Neural cell (in vitro differentiated cells): ENCODE measurements around the gene PEF1. TPM values are rescaled to one million over a fixed set of nuclear protein-coding genes. Genes with fewer than 3 reads are reported as not detected.

Experiments
- H2AFZ ChIP-seq: fragments of 200-600, 300-800 bp; sonication (generic), shearing (Covaris generic); 2 replicates; pipeline ENCODE4 v1.6.0; 2014; ENCODE audit warnings: low read depth, mild to moderate bottlenecking, antibody characterized with exemption, low read length, moderate library complexity
- H3F3A ChIP-seq: fragments of 200-600 bp; shearing (Covaris generic); 2 replicates; pipeline ENCODE4 v1.6.1; 2016; ENCODE audit warnings: mild to moderate bottlenecking, moderate library complexity, mixed read lengths, antibody characterized with exemption, low read length; ENCODE audit not compliant: insufficient read depth, poor library complexity, severe bottlenecking
- H3K27ac ChIP-seq: fragments of 200-600, 300-800 bp; sonication (generic), shearing (Covaris generic); 2 replicates; pipeline ENCODE4 v1.5.1; 2014; ENCODE audit warnings: mild to moderate bottlenecking, low read length, moderate library complexity
- H3K27me3 ChIP-seq: fragments of 300-800, 200-600 bp; sonication (generic), shearing (Covaris generic); 2 replicates; pipeline ENCODE4 v1.6.0; 2014; ENCODE audit warnings: mild to moderate bottlenecking, low read depth, low read length, moderate library complexity; ENCODE audit not compliant: insufficient read depth
- H3K36me3 ChIP-seq: fragments of 300-800, 200-600 bp; sonication (generic), shearing (Covaris generic); 2 replicates; pipeline ENCODE4 v1.5.1; 2014; ENCODE audit warnings: mild to moderate bottlenecking, antibody characterized with exemption, low read length, moderate library complexity; ENCODE audit not compliant: insufficient read depth
- H3K4me2 ChIP-seq: fragments of 300-800, 200-600 bp; sonication (generic), shearing (Covaris generic); 2 replicates; pipeline ENCODE4 v1.6.0; 2014; ENCODE audit warnings: mild to moderate bottlenecking, low read length
- H3K4me3 ChIP-seq: fragments of 300-800, 200-600 bp; sonication (generic), shearing (Covaris generic); 2 replicates; pipeline ENCODE4 v1.5.1; 2014; ENCODE audit warnings: mild to moderate bottlenecking, low read length, moderate library complexity
- H3K79me2 ChIP-seq: fragments of 200-600 bp; shearing (Covaris generic); replicated peaks from 2 replicates; pipeline ENCODE4 v1.6.0; 2014; ENCODE audit warnings: mild to moderate bottlenecking, low read length, moderate library complexity; ENCODE audit not compliant: insufficient read depth
- H3K9ac ChIP-seq: fragments of 300-800, 200-600 bp; sonication (generic), shearing (Covaris generic); 2 replicates; pipeline ENCODE4 v1.6.1; 2016; ENCODE audit warnings: mild to moderate bottlenecking, low read length, mixed read lengths
- H3K9me2 ChIP-seq: fragments of 200-600 bp; shearing (Covaris generic); 2 replicates; pipeline ENCODE4 v1.6.1; 2016; ENCODE audit warnings: mild to moderate bottlenecking, low read length, mixed read lengths; ENCODE audit not compliant: insufficient read depth
- H3K9me3 ChIP-seq: fragments of 200-600, 300-800 bp; sonication (generic), shearing (Covaris generic); 2 replicates; pipeline ENCODE4 v1.6.1; 2016; ENCODE audit warnings: mild to moderate bottlenecking, mixed run types, low read length, moderate library complexity, mixed read lengths
- H4K20me1 ChIP-seq: fragments of 200-600 bp; shearing (Covaris generic); 2 replicates; pipeline ENCODE4 v1.6.1; 2016; ENCODE audit warnings: mild to moderate bottlenecking, mixed run types; ENCODE audit not compliant: insufficient read depth
- CTCF ChIP-seq: fragments of 450-650 bp; IDR thresholded peaks from 2 replicates; pipeline ENCODE4 v1.5.1; 2014; ENCODE audit warnings: antibody characterized with exemption, mild to moderate bottlenecking, moderate library complexity; ENCODE audit not compliant: poor library complexity, severe bottlenecking
- EP300 ChIP-seq: fragments of 450-650 bp; conservative IDR thresholded peaks from 2 replicates; pipeline ENCODE4 v1.6.1; 2014; ENCODE audit warnings: antibody characterized with exemption, mild to moderate bottlenecking, moderate library complexity; ENCODE audit not compliant: poor library complexity, severe bottlenecking
- EZH2 ChIP-seq: fragments of 200-600, 300-800 bp; shearing (Covaris generic), sonication (generic); IDR thresholded peaks from 2 replicates; pipeline ENCODE4 v1.6.1; 2014; ENCODE audit warnings: antibody characterized with exemption, low read length, borderline replicate concordance, mild to moderate bottlenecking; ENCODE audit not compliant: insufficient read depth, poor library complexity, severe bottlenecking
- MXI1 ChIP-seq: fragments of 450-650 bp; conservative IDR thresholded peaks from 2 replicates; pipeline ENCODE4 v1.6.1; 2014; ENCODE audit warnings: antibody characterized with exemption, mild to moderate bottlenecking; ENCODE audit not compliant: poor library complexity, severe bottlenecking
- POLR2AphosphoS5 ChIP-seq: IDR thresholded peaks from 2 replicates; pipeline ENCODE4 v1.6.1; 2012
- RAD21 ChIP-seq: fragments of 450-650 bp; conservative IDR thresholded peaks from 2 replicates; pipeline ENCODE4 v1.6.1; 2014; ENCODE audit warnings: antibody characterized with exemption, mild to moderate bottlenecking, moderate library complexity
- SMC3 ChIP-seq: fragments of 450-650 bp; conservative IDR thresholded peaks from 2 replicates; pipeline ENCODE4 v1.6.1; 2014; ENCODE audit warnings: antibody characterized with exemption, mild to moderate bottlenecking, moderate library complexity; ENCODE audit not compliant: poor library complexity
- TAF1 ChIP-seq: IDR thresholded peaks from 2 replicates; pipeline ENCODE4 v1.6.1; 2012; ENCODE audit warnings: low read depth
- polyA plus RNA-seq: library from polyadenylated mRNA; depleted of rRNA; stranded (reverse); fragments of >200 nt; gene quantifications from 2 replicates; pipeline ENCODE4 v1.2.3, GENCODE V29; 2014
- TF ChIP-seq, protein P1 (sequence below): IDR thresholded peaks from 2 replicates; pipeline ENCODE4 v1.6.1; 2012; ENCODE audit warnings: borderline replicate concordance

The PEF1 gene
- polyA plus RNA-seq, 1 donor from 2014 or later, result 48.2 TPM

DNA sequence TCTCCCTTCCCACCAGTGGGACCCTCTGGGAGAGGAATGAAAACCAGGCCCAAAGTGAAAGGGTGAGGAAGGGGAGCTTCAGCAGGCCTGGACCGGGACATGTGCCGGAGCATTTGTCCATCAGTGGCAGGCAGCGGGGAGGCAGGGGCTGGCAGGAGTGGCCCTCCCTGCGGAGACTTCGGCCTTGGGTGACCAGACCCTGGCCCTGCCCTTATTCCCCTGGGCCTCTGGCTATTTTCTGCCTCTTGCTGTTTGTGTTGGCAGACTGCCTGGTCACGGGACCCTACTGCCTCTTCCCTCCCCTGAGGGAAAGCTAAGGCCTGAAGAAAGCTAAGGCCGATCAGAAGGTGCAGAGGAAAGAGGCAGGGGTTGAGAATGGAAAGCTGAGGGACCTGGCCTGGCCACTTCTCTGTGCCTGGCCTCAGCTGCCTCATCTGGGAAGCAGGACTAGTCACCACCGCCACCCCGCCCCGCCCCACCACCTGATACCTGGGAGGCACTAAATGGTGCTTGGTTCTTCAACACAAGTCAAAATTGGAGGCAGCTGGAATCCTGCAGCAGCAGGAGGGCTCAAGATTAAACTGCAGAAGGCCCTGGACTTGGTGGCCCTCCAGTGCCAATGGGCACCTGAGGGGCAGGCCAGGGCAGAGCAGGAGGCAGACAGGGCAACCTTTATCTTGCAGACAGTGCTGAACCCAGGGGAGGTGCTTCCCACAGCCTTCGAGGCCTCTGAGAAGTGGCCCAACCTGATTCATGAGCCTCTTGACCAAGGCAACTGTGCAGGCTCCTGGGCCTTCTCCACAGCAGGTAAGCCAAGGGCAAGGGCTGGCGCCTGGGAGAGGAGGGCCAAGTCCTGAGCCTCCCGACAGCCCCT lies 60.4 kb downstream of the PEF1 start:
- no peaks in the 10 kb centered on the region for H3K27me3 ChIP-seq

DNA sequence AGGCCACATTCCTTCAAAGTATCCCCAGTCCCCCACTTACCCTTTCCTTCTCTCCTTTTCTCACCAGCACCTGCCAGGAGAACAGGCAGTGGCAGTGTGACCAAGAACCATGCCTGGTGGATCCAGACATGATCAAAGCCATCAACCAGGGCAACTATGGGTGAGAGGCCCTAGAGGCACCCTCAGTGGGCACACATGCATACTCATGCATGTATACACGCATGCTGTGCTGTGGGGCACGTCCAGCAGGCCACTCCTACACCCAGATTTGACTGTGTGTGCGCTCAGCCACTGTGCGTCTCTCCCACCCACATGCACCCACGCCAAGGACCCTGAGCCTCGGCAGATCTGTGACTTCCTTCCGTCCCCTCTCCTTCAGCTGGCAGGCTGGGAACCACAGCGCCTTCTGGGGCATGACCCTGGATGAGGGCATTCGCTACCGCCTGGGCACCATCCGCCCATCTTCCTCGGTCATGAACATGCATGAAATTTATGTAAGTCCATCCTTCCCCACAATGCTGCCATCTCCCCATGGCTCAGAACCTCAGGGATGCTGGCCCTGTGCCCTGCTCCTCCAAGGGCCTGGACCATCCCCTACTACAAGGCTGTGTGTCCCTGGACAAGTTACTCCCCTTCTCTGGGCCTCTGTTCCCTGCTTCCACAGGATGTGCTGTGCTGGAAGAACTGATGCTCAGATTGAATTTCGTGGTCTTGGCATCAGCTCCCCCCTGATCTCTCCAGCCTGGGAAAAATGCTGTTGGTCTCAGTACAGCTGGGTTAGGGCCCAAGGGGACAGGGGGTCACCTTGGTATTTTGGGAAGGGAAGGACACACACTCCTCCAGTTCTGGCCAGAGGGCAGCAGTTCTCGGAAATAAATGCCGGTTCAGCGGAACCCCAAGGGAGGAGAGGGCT lies 61.3 kb downstream of the PEF1 start:
- Histone ChIP-seq H3K27ac (no peak overlapping the region), H3K4me3 (no peak overlapping the region), H3K36me3 (no peaks in the 10 kb centered on the region), H3K9me2 (no peaks in the 10 kb centered on the region), H3K4me2 (no peak overlapping the region), H3K27me3 (no peaks in the 10 kb centered on the region), H3F3A (no peaks in the 10 kb centered on the region), H2AFZ (no peak overlapping the region), H3K9ac (no peak overlapping the region), H3K9me3 (no peaks in the 10 kb centered on the region), H3K79me2 (no peaks in the 10 kb centered on the region), H4K20me1 (no peaks in the 10 kb centered on the region)
- TF ChIP-seq MXI1 (no peak), POLR2AphosphoS5 (no peak), TAF1 (no peak), CTCF (no peak), EZH2 (no peak), EP300 (no peak), RAD21 (no peak), SMC3 (no peak)
- TF ChIP-seq, protein P1, sequence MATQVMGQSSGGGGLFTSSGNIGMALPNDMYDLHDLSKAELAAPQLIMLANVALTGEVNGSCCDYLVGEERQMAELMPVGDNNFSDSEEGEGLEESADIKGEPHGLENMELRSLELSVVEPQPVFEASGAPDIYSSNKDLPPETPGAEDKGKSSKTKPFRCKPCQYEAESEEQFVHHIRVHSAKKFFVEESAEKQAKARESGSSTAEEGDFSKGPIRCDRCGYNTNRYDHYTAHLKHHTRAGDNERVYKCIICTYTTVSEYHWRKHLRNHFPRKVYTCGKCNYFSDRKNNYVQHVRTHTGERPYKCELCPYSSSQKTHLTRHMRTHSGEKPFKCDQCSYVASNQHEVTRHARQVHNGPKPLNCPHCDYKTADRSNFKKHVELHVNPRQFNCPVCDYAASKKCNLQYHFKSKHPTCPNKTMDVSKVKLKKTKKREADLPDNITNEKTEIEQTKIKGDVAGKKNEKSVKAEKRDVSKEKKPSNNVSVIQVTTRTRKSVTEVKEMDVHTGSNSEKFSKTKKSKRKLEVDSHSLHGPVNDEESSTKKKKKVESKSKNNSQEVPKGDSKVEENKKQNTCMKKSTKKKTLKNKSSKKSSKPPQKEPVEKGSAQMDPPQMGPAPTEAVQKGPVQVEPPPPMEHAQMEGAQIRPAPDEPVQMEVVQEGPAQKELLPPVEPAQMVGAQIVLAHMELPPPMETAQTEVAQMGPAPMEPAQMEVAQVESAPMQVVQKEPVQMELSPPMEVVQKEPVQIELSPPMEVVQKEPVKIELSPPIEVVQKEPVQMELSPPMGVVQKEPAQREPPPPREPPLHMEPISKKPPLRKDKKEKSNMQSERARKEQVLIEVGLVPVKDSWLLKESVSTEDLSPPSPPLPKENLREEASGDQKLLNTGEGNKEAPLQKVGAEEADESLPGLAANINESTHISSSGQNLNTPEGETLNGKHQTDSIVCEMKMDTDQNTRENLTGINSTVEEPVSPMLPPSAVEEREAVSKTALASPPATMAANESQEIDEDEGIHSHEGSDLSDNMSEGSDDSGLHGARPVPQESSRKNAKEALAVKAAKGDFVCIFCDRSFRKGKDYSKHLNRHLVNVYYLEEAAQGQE, result no peak

More for the DNA sequence above, 60.4 kb downstream of the PEF1 start:
- Histone ChIP-seq H3K9ac (no peak overlapping the region), H3K79me2 (no peaks in the 10 kb centered on the region), H3K36me3 (no peaks in the 10 kb centered on the region), H3F3A (no peaks in the 10 kb centered on the region), H4K20me1 (no peaks in the 10 kb centered on the region), H3K4me3 (no peak overlapping the region), H3K9me2 (no peaks in the 10 kb centered on the region), H2AFZ (no peak overlapping the region), H3K4me2 (no peak overlapping the region), H3K27ac (no peak overlapping the region), H3K9me3 (no peaks in the 10 kb centered on the region)
- TF ChIP-seq, protein P1, result no peak
- TF ChIP-seq EP300 (no peak), RAD21 (no peak), MXI1 (no peak)
